HepG2 (cell line): ENCODE data around the gene TNS4. TPM values are rescaled to one million over a fixed set of nuclear protein-coding genes. Genes with fewer than 3 reads are reported as not detected.

Experiments
- ATAC-seq: fragments of 200-7000 bp; cut with Tn5 transposase; 3 replicates; pipeline ENCODE4 v1.9.1; 2020; ENCODE audit warnings: mild to moderate bottlenecking, moderate library complexity
- BruUV-seq: library from RNA; stranded (reverse); fragments of 400-500 nt; replicated peaks from 2 replicates; lab custom pipeline; 2021; lab: Mats Ljungman, UMichigan
- CTCF ChIA-PET: fragments of 300-600 bp; formaldehyde crosslinking; extraction: SDS; loops from one replicate; lab custom pipeline; 2021; ENCODE audit warnings: low total read pairs, inconsistent platforms, low intra/inter-chr PET ratio; lab: Yijun Ruan, JAX
- POLR2A ChIA-PET: fragments of 350-600 bp; sonication (Branson Sonifier 250); formaldehyde crosslinking; loops from one replicate; lab custom pipeline; 2020; ENCODE audit warnings: antibody characterized with exemption, inconsistent platforms; lab: Yijun Ruan, JAX
- DNase-seq: peaks from one replicate; pipeline ENCODE4 v3.0.0-alpha.2; 2015; ENCODE audit warnings: low spot score
- FAIRE-seq: peaks from 3 replicates; lab custom pipeline; 2011; peaks lifted over from hg19 to GRCh38; lab: Jason Lieb, UNC
- H2AFZ ChIP-seq: one replicate; pipeline ENCODE4 v1.6.1; 2011; ENCODE audit warnings: low read length, inconsistent platforms
- H3K27ac ChIP-seq: fragments of 300-600 bp; 3 replicates; pipeline ENCODE4 v1.8.0; 2011; ENCODE audit warnings: mixed run types, mild to moderate bottlenecking, mixed read lengths, low read length, inconsistent platforms; ENCODE audit not compliant: insufficient read depth; ENCODE audit errors: extremely low read length
- H3K27me3 ChIP-seq, 2 experiments: fragments of 200-600 bp in 1 of 2; 2 replicates in 1 of 2; 3 replicates in 1 of 2; pipeline versions ENCODE4 v1.6.0 to v1.8.0; 2011; ENCODE audit warnings: low read length in 2 of 2, mild to moderate bottlenecking in 2 of 2, moderate library complexity in 2 of 2, inconsistent platforms in 1 of 2; ENCODE audit not compliant: insufficient read depth in 2 of 2, control insufficient read depth in 1 of 2
- H3K36me3 ChIP-seq, 2 experiments: fragments of 200-600 bp in 1 of 2; replicated peaks in 1 of 2; 2 replicates in 1 of 2; 3 replicates in 1 of 2; pipeline versions ENCODE4 v1.5.1 to v1.8.0; 2011; ENCODE audit warnings: low read length in 2 of 2, inconsistent platforms in 1 of 2; ENCODE audit not compliant: insufficient read depth in 2 of 2, control insufficient read depth in 1 of 2
- H3K4me1 ChIP-seq: 2 replicates; pipeline ENCODE4 v1.5.1; 2012; ENCODE audit warnings: low read length, inconsistent platforms; ENCODE audit not compliant: insufficient read depth
- H3K4me2 ChIP-seq: 2 replicates; pipeline ENCODE4 v1.6.0; 2011; ENCODE audit warnings: low read depth, low read length, inconsistent platforms
- H3K4me3 ChIP-seq, 3 experiments: fragments of 200-600 bp in 1 of 3; sonication (generic), shearing (Covaris generic) in 1 of 3; replicated peaks in 1 of 3; 2 replicates each; pipeline ENCODE4 v1.5.1; 2011 to 2016; ENCODE audit warnings: low read length in 3 of 3, inconsistent platforms in 2 of 3, low read depth in 2 of 3, mild to moderate bottlenecking in 2 of 3, control low read depth in 1 of 3, mixed read lengths in 1 of 3; ENCODE audit not compliant: insufficient read depth in 1 of 3
- H3K79me2 ChIP-seq: one replicate; pipeline ENCODE4 v1.6.1; 2011; ENCODE audit warnings: low read length, inconsistent platforms; ENCODE audit not compliant: insufficient read depth
- H3K9ac ChIP-seq: 2 replicates; pipeline ENCODE4 v1.6.0; 2011; ENCODE audit warnings: mild to moderate bottlenecking, low read depth, low read length, inconsistent platforms; ENCODE audit not compliant: insufficient read depth
- H3K9me3 ChIP-seq: 2 replicates; pipeline ENCODE4 v1.5.1; 2012; ENCODE audit warnings: mild to moderate bottlenecking, low read length
- H4K20me1 ChIP-seq: 2 replicates; pipeline ENCODE4 v1.6.0; 2011; ENCODE audit warnings: inconsistent platforms, mild to moderate bottlenecking, low read length, moderate library complexity; ENCODE audit not compliant: insufficient read depth
- ARID5B ChIP-seq: IDR thresholded peaks from 2 replicates; pipeline ENCODE4 v1.4.0; 2020; ENCODE audit warnings: mild to moderate bottlenecking, missing genetic modification reagents
- CENPX ChIP-seq: sonication (generic); formaldehyde crosslinking; IDR thresholded peaks from 2 replicates; pipeline ENCODE4 v1.9.0; 2021; ENCODE audit warnings: mild to moderate bottlenecking, missing genetic modification reagents, moderate library complexity
- HES4 ChIP-seq: sonication (generic); formaldehyde crosslinking; IDR thresholded peaks from 2 replicates; pipeline ENCODE4 v1.9.0; 2021; ENCODE audit warnings: mild to moderate bottlenecking, missing genetic modification reagents, borderline replicate concordance
- HOXA9 ChIP-seq: sonication (generic); formaldehyde crosslinking; IDR thresholded peaks from 2 replicates; pipeline ENCODE4 v1.8.1; 2022; ENCODE audit warnings: missing genetic modification reagents, mild to moderate bottlenecking, moderate library complexity, borderline replicate concordance
- KDM6A ChIP-seq: IDR thresholded peaks from 2 replicates; pipeline ENCODE4 v1.6.1; 2016; ENCODE audit warnings: low read depth
- MIXL1 ChIP-seq: IDR thresholded peaks from 2 replicates; pipeline ENCODE4 v1.6.1; 2016
- MZF1 ChIP-seq: sonication (generic); formaldehyde crosslinking; IDR thresholded peaks from 2 replicates; pipeline ENCODE4 v1.8.1; 2023; ENCODE audit warnings: mild to moderate bottlenecking, missing genetic modification reagents, borderline replicate concordance
- SKI ChIP-seq: fragments of 450-650 bp; IDR thresholded peaks from one replicate; pipeline ENCODE4 v1.6.1; 2018; ENCODE audit warnings: mild to moderate bottlenecking; ENCODE audit not compliant: partially characterized antibody
- SKIL ChIP-seq: sonication (generic); formaldehyde crosslinking; IDR thresholded peaks from 2 replicates; pipeline ENCODE4 v1.8.0; 2022; ENCODE audit warnings: missing genetic modification reagents, mild to moderate bottlenecking, moderate library complexity, borderline replicate concordance
- THAP11 ChIP-seq: IDR thresholded peaks from 2 replicates; pipeline ENCODE4 v1.6.1; 2016; ENCODE audit warnings: missing biosample characterization, missing genetic modification reagents
- YY1 ChIP-seq: IDR thresholded peaks from 2 replicates; pipeline ENCODE4 v1.6.1; 2011; ENCODE audit warnings: low read length, low read depth, moderate library complexity, mild to moderate bottlenecking; ENCODE audit not compliant: insufficient read depth, insufficient replicate concordance
- ZNF274 ChIP-seq: sonication (generic); formaldehyde crosslinking; IDR thresholded peaks from 2 replicates; pipeline ENCODE4 v1.5.1; 2020; ENCODE audit warnings: mild to moderate bottlenecking, missing genetic modification reagents
- WGBS: methylation state at CpG from one replicate; pipeline ENCODE4 v1.1.6; 2017; ENCODE audit warnings: low lambda C conversion rate; 5-methylcytosine and 5-hydroxymethylcytosine counted together
- in situ Hi-C: cut with HindIII; loops from 2 replicates; pipeline ENCODE4 v1.10.0; 2017; ENCODE audit warnings: low pct_unique_long_range_greater_than_20kb; ENCODE audit not compliant: extremely low pct_ligation_motif_present
- intact Hi-C: fragments of 100-400 bp; cut with micrococcal nuclease; formaldehyde crosslinking; loops from one replicate; pipeline ENCODE4 v1.10.0; 2022; ENCODE audit not compliant: unreplicated experiment
- polyA plus RNA-seq, 8 experiments: library from polyadenylated mRNA; depleted of rRNA in 3 of 8; stranded (reverse) in 7 of 8; unstranded in 1 of 8; fragments of >200 nt; fragmentation: Illumina TruSeq in 4 of 8; extraction: Trizol in 4 of 8; gene quantifications; 2 replicates each; pipeline versions ENCODE4 v1.2.1 to v1.2.3, GENCODE V29; 2011 to 2016; ENCODE audit warnings: low read depth in 4 of 8, missing spikeins in 1 of 8, mixed read lengths in 1 of 8; ENCODE audit not compliant: insufficient read depth in 1 of 8
- total RNA-seq, 5 experiments: library from RNA; depleted of rRNA; stranded (reverse); fragments of >200 nt; fragmentation: Illumina TruSeq; extraction: Trizol; gene quantifications; 2 replicates each; pipeline ENCODE4 v1.2.3, GENCODE V29; 2016; ENCODE audit warnings: low read depth in 1 of 5
- TF ChIP-seq, protein P1 (sequence below): sonication (generic); formaldehyde crosslinking; IDR thresholded peaks from 2 replicates; pipeline ENCODE4 v1.4.0; 2020; ENCODE audit warnings: mild to moderate bottlenecking, missing genetic modification reagents
- TF ChIP-seq, protein P2 (sequence below): sonication (generic); formaldehyde crosslinking; IDR thresholded peaks from 2 replicates; pipeline ENCODE4 v1.4.0; 2020; ENCODE audit warnings: mild to moderate bottlenecking, missing genetic modification reagents

Gene TNS4
- total and polyA plus RNA-seq, 2 of the 13 experiments (the other 11 are each of a cell fraction or from before 2014, with no cell fraction given), result 0.58 to 2.1 TPM

DNA sequence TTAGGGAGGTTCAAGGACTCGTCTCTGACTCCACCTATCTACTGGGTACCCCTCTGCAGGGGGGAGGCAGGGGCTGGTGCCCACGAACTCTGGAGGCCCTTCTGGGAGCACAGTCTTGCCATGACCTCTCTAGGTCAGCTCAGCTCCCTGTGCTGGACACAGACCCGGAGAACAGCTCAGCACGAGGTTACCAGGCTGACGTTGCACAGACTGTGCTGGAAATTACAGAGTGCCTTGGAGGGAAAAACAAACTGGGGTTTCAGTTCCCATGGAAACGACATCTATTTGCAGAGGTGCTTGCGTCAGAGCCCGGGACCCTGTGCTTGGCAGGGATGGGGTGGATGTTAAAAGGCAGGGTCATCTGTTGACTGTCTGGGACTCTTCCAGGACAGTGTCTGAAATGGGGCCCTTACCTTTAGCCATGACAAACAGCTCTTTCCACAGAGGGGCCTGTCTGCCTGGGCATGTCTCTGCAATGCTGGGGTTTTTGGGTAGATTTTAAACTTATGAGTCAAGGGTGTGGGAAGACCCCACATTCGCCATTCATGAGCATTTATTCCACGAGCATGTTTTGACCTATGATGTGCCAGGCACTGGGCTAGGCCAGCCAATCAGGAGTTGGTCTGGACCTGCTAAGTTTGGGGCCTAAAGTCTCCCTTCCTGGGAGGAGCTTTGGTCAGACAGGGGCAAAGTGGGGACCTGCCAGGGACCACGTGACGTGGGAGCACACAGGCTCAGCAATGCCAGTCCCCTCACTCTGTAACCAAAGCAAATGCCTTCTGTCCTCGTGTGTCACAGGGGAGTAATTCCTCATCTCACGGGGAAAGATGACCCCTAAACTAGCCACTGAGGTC, 41.4 kb upstream of the TNS4 start:
- in situ Hi-C loops, result no loop called here
- ChIA-PET CTCF (no interaction called here), POLR2A (interaction anchor here (1.4 to 11.0 kb wide), 4 partner anchors 9 to 1146 kb away, joined by 3 to 116 read pairs (median 6); partner anchors contain the start of gene EIF1)
- Histone ChIP-seq H3K27me3 (no peaks in the 10 kb centered on the region), H3K36me3 (no peaks in the 10 kb centered on the region), H3K9ac (no peak overlapping the region), H3K4me2 (peak overlapping the region; percentile 37), H3K4me1 (peaks cover 73% of the 10 kb centered on the region), H3K27ac (no peak overlapping the region), H4K20me1 (no peaks in the 10 kb centered on the region), H3K4me3 (no peak overlapping the region), H2AFZ (no peak overlapping the region), H3K9me3 (no peaks in the 10 kb centered on the region), H3K79me2 (no peaks in the 10 kb centered on the region)
- FAIRE-seq (peak; percentile 72), ATAC-seq (peak; percentile 72), DNase-seq (peak; percentile 90)
- intact Hi-C loops, result no loop called here
- BruUV-seq, result no TSS peak
- 11% methylated on average over 14 of the region's 14 CpGs for WGBS
- TF ChIP-seq, protein P1, sequence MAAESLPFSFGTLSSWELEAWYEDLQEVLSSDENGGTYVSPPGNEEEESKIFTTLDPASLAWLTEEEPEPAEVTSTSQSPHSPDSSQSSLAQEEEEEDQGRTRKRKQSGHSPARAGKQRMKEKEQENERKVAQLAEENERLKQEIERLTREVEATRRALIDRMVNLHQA (CRISPR knock-in tag), result no peak
- TF ChIP-seq THAP11 (CRISPR knock-in tag) (peak; percentile 21; the same call in 1 of the 2 replicates), KDM6A (CRISPR knock-in tag) (0 out of 2 replicates have a peak, but pooled peaks have one; percentile 19), YY1 (no peak), MZF1 (no peak), MIXL1 (CRISPR knock-in tag) (0 out of 2 replicates have a peak, but pooled peaks have one; percentile 18), ZNF274 (CRISPR knock-in tag) (peak; percentile 70; the same call in 1 of the 2 replicates), HES4 (CRISPR knock-in tag) (no peak), SKIL (CRISPR knock-in tag) (no peak), ARID5B (CRISPR knock-in tag) (peak; percentile 56), CENPX (CRISPR knock-in tag) (no peak), HOXA9 (CRISPR knock-in tag) (no peak), SKI (peak; percentile 57)
- TF ChIP-seq, protein P2, sequence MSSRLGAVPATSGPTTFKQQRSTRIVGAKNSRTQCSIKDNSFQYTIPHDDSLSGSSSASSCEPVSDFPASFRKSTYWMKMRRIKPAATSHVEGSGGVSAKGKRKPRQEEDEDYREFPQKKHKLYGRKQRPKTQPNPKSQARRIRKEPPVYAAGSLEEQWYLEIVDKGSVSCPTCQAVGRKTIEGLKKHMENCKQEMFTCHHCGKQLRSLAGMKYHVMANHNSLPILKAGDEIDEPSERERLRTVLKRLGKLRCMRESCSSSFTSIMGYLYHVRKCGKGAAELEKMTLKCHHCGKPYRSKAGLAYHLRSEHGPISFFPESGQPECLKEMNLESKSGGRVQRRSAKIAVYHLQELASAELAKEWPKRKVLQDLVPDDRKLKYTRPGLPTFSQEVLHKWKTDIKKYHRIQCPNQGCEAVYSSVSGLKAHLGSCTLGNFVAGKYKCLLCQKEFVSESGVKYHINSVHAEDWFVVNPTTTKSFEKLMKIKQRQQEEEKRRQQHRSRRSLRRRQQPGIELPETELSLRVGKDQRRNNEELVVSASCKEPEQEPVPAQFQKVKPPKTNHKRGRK (CRISPR knock-in tag), result no peak
